Cerebellar nuclear complex (tissue), 1 donor: ENCODE results near the gene SYDE2.
A peak's percentile ranks its signal among the peaks of the same experiment; 100 is the strongest.
"Not testable (repeated sequence)": the region's sequence is repeated elsewhere in the genome, so short reads cannot be mapped to it uniquely, and the experiment has no call there.

Experiments
- DNase-seq, 2 experiments: peaks; one replicate each; lab custom pipeline; 2025; lab: John Stamatoyannopoulos, UW

SYDE2 gene

DNA sequence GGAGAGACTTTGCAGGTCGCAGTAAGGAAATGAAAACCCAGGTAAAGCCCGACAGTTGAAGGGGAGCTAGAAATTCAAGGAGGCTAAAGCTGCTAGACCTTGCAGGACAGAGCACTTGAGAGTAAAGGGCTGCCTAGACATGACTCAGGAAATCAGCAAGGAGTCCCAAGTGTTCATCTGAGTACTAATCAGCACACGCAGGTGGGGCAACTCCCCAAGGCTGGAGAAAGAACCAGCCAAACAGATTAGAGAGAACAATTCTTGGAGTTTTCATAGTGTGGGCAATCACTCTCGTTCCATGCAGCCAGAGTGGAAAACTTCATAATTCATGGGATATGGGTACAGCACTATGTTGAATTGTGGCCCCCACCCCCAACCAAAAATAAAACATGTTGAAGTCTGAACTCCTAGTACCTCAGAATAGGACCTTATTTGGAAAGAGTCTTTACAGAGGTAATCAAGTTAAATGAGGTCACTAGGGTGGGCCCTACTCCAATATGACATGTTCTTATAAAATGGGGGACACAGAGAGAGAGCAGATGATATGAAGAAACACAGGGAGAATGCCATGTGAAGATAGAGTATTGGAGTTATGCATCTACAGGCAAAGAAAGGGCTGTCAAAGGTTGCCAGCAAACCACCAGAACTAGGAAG lies 28.0 kb downstream of the SYDE2 start:
- DNase-seq = no peak

GRCh38 chr1:85171721-85172120 lies 29.1 kb downstream of the SYDE2 start:
- no peak for DNase-seq

DNA sequence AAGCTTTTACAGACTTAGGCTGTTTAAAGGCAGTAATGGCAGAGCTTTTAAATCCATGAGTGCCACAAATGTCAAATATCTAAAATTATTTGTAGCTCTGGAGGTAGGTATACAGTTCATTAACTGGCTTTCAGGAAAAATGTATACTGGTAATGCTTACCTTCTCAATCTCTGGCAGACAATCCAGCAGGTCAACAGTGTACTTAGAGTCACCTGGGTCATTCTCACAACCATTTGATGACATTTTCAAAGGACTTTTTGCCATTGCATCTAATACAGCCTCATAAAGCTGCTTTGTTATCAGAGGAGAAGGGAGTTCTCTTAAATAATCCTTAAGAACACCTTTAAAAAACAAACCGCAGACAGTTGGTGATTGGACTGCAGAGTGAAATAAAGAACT lies 31.9 kb downstream of the SYDE2 start:
- DNase-seq = no peak

GRCh38 chr1:85166351-85166750 lies 34.5 kb downstream of the SYDE2 start:
- no peak for DNase-seq

- no peak for DNase-seq
Measured at GRCh38 chr1:85158910-85159309, 41.9 kb downstream of the SYDE2 start.

GRCh38 chr1:85157436-85157835 lies 43.4 kb downstream of the SYDE2 start:
- DNase-seq = no peak

GRCh38 chr1:85153149-85153891 lies 47.5 kb downstream of the SYDE2 start:
- no peak for DNase-seq

GRCh38 chr1:85151446-85151845 lies 49.4 kb downstream of the SYDE2 start:
- DNase-seq = no peak

DNA sequence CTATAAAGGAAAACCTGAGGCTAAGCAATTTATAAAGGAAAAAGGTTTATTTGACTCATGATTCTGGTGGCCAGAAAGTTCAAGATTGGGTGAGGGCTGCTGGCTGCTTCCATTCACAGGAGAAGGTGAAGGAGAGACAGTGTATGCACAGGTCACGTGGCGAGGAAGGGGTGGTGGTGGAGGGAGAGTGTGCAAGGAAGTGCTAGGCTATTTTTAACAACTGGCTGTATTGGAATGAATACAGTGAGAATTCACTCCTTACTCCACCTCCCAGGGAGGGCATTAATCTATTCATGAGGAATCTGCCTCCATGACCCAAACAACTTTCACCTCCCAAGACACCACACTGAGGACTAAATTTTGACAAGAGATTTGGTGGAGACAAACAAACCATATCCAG lies 51.0 kb downstream of the SYDE2 start:
- DNase-seq = no peak

DNA sequence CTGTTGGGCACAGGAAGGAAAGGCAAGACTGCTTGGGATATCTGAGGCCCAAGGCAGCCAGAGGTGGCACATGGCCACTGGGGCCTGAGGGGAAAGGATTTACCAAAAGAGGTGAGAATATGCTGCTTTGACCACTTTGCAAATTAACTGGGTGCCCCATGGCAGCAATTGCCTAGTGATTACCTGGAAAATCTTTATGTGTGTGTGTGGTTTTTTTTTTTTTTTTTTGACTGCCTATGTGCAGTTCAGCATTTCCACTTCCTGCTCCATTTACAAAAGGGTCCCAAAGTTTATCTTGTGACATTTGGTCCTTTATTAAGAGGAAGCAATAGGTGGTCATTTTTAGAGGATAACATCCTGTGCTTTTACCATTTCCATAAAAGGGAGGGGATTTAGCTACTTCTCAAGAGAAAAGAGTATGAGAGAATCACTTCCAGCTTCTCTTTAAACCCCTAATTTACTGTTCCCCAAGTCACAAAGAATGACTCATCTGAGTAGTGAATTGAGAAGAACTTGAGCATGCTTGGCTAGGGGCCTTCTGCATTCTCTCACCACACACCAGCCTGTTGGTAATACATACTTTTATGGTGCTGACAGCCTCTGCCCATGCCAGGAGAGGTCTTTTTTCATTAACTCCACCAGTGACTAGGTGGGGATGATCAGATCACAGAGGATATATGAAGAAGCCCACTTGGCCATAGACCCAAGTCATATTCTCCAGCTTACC lies 52.1 kb downstream of the SYDE2 start:
- DNase-seq = no peak

DNA sequence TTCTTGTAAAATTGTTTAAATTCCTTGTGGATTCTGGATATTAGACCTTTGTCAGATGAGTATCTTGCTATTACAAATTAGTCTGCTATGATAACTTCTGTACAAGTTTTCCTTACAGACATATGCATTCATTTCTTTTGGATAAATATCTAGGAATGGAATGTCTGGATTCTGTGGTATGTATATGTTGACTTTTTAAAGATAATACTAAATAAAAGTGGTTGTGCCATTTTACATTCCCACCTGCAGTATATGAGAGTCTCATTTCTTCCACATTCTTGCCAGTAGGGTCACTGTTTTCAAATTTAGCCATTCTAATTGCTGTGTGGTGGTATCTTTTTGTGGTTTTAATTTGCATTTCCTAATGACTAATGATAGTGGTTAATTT lies 53.9 kb downstream of the SYDE2 start:
- no peak for DNase-seq

- not testable (repeated sequence) for DNase-seq
Measured at GRCh38 chr1:85146298-85146971, 54.4 kb downstream of the SYDE2 start.

DNA sequence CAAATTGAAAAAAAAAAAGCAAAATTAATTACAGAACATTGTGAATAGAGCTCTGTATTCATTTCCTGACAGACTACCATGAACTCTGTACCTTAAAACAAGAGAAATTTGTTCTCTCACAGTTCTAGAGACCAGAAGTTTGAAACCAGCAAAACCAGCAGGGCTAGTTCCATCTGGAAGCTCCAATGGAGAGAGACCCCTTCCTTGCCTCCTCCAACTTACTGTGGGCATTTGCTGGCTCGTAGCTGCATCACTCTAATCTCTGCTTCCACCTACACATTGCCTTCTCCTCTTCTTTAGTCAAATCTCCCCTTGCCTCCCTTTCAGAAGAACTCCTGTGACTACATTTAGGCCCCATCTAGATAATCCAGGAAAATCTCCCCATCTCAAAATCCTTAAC lies 56.5 kb downstream of the SYDE2 start:
- no peak for DNase-seq

DNA sequence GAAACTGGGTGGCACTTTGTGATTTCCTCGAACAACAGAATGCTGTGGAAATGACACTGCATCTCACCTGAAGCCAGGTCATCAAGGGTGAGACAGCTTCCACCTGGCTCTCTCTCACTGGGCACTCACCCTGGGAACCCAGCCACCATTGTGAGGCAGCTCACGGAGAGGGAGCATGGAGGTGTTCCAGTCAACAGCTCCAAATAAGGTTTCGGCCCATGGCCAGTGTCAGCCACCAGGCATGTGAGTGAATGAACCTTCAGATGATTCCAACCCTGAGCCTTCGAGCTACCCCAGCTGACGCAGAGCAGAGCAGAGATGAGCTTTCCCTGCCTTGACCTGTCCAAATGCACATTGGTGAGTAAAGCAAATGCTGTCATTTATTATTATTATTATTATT lies 58.1 kb downstream of the SYDE2 start:
- DNase-seq = no peak

DNA sequence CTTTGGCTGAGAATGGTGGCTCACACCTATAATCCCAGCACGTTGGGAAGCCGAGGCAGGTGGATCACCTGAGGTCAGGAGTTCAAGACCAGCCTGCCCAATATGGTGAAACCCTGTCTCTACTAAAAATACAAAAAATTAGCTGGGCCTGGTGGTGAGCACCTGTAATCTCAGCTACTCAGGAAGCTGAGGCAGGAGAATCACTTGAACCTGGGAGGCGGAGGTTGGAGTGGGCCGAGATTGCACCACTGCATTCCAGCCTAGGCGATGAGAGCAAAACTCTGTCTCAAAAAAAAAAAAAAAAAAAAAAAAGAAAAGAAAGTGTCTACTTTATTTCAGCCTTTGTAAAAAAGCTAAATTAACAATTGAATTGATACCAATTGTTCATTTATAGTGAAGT lies 62.4 kb downstream of the SYDE2 start:
- DNase-seq = not testable (repeated sequence)

DNA sequence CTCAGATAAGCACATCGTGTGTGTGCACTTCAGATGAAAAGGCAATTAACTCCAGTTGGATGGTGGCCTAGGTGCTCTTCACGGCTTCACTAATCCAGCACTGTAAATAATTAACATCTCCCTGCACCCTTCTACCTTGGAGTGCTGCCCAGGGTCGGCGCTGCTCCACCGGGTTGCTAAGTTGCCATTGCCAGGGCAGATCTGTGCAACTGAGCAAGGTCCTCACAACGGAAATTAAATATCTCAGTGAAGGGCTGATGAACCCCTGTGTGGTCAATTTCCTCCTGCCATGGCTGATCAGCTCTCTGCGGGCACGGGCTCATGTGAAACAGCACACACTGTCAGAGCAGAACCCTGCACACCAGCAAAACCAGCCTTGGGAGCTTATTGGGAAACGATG lies 63.2 kb downstream of the SYDE2 start:
- DNase-seq = peak; percentile 46

DNA sequence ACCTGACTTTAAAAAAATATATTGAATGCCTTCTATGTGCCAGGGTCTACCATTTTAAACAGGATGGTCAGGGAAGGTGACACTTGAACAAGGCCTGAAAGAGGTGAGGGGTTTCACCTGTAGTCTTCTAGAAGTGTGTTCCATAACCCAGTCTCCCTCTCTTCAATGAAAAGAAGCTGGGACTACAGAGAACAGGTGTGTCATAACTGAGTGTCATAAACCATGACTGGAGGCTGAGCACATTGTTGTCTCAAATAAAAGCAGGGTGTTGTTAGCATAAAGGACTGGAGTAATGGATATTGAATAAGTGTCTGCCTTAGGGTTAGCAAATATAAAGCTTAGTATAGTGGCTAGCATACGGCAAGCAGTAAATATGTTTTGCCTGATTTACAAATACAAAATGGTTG lies 65.4 kb downstream of the SYDE2 start:
- DNase-seq = no peak

DNA sequence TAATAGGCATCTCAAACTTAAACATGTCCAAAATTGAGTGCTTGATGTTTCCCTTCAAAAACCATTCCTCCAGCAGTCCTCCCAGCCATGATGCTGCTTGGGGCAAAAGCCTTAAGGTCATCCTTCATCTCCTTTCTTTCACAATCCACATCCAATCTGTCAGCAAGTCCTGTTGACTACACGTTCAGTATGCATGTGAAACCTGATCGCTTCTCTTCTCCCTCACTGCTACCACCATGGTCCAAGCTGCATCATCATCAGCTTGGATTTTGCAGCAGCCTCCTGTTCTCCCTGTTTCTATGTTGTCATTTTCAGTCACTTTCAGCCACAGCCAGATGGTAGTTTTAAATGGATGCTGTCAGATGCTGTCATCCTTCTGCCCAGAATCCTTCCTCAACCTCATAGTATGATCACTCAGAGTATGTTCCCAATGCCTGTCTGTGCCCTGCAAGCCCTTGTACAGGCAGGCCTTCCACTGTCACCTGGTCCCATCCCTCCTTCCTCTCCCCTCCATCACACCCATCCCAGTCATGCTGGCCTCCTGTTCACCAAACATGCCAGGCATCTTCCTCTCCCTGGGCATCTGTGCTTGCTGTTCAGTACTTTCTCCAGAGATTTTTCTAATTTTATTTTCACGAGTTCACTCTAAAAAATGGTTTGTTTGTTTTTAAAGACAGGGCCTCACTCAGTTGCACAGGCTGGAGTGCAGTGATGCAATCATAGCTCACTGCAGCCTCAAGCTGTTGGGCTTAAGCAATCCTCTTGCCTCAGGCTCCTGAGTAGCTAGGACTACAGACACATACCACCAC lies 66.0 kb downstream of the SYDE2 start:
- no peak for DNase-seq

GRCh38 chr1:85133565-85134159 lies 67.2 kb downstream of the SYDE2 start:
- no peak for DNase-seq

DNA sequence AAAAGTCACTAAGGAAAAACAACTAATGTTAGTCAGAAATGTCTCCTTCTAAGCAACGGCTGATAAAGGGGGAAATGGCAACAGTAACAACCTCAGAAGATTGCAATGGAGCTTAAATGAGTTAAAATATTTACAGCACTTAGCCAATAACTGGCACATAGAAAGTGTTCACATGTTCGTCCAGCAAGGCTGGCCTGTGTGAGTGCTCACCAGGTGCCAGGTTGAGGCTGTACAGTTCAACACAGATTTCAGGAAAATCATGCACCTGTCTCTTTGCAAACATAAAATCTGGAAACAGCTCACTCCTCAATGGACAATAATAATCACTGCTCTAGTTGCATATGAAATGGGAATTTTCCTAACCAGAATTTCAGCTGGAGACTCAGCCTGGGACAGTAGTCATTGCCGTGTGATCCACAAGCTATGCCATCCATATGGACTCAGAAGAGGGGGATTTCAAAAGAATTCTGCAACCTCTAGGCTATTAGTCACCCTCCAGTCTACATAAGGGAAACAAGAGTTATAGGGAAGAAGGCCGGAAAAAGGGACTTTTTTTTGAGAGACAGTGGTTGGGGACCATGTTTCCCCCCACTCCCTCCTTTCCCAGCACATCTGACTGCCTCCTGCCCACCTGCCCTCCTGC lies 68.6 kb downstream of the SYDE2 start:
- DNase-seq = no peak

DNA sequence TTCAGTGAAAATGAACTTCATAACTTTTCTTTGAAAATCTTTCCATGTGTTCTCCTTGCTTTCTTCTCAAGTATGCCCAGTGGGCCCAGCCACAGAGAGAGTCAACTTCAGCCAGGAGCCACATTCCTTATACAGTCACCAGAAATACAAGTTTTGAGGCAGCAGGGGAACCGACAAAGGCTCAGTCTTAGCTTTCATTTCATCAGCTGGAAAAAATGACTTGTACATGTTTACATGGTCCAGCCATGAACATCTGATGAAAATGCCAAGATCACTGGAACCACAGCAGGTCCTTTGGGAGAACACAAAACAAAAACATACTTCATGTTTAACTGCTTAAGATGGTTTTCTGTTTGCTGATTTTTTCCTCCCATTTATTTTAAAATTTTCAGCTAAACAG lies 72.5 kb downstream of the SYDE2 start:
- no peak for DNase-seq
